ENCODE data around the gene AGBL4.

The AGBL4 gene

GRCh38 chr1:48500541-48501450 is 1523.0 kb downstream of the AGBL4 start:
- DNase-seq: no peak

- DNase-seq: no peak
These were observed 1524.5 kb downstream of the AGBL4 start for GRCh38 chr1:48499211-48499735.

GRCh38 chr1:48498096-48498791 is 1525.5 kb downstream of the AGBL4 start:
- DNase-seq: peak; percentile 93

GRCh38 chr1:48495911-48496310 is 1527.8 kb downstream of the AGBL4 start:
- no peak for DNase-seq

GRCh38 chr1:48495166-48495565 is 1528.6 kb downstream of the AGBL4 start:
- no peak for DNase-seq

GRCh38 chr1:48493970-48494769 is 1529.6 kb downstream of the AGBL4 start:
- DNase-seq: peak; percentile 70

GRCh38 chr1:48493041-48493440 is 1530.7 kb downstream of the AGBL4 start:
- DNase-seq: no peak

GRCh38 chr1:48492392-48492791 is 1531.4 kb downstream of the AGBL4 start:
- DNase-seq: no peak

- DNase-seq: no peak
These were observed 1535.0 kb downstream of the AGBL4 start for GRCh38 chr1:48488721-48489120.
